Peyer's patch (tissue), 4 donors: ENCODE results near the gene KCNB1.

Experiments
- CTCF ChIP-seq, 6 experiments: fragments of 450-650 bp in 4 of 6; fragments of 200-600 bp in 2 of 6; sonication (generic) in 1 of 6; IDR thresholded peaks; one replicate each; pipeline ENCODE4 v1.5.1; 2017 to 2019; ENCODE audit warnings: antibody characterized with exemption in 6 of 6, mild to moderate bottlenecking in 3 of 6, moderate library complexity in 1 of 6
- POLR2A ChIP-seq, 2 donors: fragments of 450-650 bp; IDR thresholded peaks; one replicate each; pipeline ENCODE4 v1.5.1; 2017; ENCODE audit warnings: antibody characterized with exemption in 2 of 2, mild to moderate bottlenecking in 2 of 2, moderate library complexity in 2 of 2

GRCh38 chr20:49353348-49353747, 129.1 kb downstream of the KCNB1 start:
- TF ChIP-seq CTCF (IDR thresholded peaks at IDR 0.05) (no peak), POLR2A (IDR thresholded peaks at IDR 0.05) (no peak)
